ENCODE measurements around the gene PRR14L.
"Not testable (repeated sequence)": the region's sequence is repeated elsewhere in the genome, so short reads cannot be mapped to it uniquely, and the experiment has no call there.

Gene PRR14L

DNA sequence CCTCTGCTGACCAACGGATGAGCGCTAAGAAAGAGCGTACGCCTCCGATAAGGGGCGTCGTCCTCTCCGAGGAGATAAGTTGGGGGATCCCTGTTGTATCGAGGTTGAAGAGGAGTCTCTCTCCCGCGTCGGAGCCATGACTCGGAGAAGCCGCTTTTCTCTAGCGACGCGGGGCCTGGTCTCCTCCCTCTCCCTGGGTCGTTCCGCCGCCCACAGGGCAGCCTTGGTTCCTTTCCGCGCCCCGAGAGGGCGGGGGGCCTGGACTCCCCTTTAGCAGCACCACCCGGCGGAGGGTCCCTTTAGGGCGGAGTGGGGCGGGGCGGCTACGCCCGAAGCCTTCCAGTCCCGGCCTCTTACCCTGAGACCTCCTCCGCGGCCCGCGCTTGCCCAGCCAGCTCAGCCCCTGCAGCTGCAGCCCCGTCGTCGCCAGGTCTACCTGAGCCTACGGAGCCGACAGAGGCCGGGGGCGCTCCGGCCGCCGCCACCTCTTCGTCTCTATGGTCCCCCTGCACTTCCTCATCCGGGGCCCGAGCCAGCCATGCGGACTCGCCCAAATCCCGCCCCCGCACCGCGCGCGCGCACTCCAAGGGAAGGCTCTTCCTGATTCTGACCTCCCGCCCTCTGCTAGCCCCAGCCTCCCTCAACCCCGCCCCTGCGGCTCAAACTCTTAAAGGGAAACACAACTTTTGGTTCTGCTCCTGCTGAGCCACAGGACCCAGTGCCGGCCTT is at the start of gene PRR14L:
TSS of gene PRR14L (minus strand) at position 497 of the 729 bp plus-strand sequence. CDS start 11,272 bp downstream, outside the sequence.
- DNase-seq: peak; percentile 90

DNA sequence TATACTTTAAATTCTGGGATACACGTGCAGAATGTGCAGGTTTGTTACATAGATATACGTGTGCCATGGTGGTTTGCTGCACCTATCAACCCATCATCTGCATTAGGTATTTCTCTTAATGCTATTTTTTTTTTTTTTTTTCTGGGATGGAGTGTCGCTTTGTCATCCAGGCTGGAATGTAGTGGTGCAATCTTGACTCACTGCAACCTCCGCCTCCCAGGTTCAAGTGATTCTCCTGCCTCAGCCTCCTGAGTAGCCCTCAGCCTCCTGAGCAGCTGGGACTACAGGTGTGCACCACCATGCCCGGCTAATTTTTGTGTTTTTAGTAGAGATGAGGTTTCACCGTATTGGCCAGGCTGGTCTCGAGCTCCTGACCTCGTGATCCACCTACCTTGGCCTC is 49.4 kb upstream of the PRR14L start:
- not testable (repeated sequence) for DNase-seq

DNA sequence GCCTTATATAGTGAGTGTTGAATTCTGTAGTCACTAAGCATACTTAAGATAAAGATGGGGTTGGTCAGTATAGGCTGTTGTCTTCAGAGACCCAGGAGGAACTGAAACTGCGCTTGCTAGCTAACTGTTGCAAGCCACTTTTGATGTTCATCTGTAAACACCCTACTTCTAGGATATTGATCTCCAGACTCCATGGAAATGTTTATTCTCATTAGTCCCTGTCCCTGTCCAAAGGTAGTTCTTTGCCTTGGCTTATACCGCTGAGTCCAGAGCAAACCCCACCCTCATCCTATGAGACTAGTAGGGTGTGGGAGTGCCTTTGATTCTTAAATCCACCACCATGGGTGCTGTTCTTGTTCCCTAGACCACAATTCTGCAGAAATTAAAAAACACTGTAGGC is 40.3 kb upstream of the PRR14L start:
- DNase-seq: no peak

DNA sequence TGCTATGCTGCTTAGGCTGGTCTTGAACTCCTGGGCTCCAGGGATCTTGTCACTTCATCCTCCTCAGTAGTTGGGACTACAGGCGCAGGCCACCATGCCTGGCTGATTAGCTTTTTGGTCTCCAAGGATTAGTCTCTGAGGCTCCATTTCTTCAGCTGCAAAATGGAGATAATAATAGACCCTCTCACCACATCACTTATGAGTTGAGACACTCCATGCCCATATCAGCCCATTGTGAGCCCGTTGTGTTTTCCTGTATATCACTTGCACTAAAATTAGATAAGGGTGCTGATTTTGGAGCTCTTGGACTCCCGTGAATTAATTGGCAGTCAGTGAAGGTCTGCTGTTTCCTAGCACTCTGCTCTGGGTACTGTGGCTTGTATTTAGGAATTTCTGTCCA is 39.9 kb upstream of the PRR14L start:
- no peak for DNase-seq

DNA sequence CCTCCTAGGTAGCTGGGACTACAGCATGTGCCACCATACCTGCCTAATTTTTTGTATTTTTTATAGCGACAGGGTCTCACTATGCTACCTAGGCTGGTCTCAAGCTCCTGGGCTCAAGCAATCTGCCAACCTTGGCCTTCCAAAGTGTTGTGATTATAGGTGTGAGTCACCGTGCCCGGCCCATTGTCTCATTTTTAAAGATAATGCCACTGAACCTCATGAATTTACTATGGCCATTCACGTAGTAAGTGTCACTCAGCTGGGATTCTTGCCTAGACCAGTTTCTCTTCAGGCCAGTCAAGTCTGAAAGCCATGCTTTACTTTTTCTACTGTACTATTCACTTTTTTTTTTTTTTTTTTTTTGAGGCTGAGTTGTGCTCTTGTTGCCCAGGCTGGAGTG is 26.3 kb upstream of the PRR14L start:
- no peak for DNase-seq

DNA sequence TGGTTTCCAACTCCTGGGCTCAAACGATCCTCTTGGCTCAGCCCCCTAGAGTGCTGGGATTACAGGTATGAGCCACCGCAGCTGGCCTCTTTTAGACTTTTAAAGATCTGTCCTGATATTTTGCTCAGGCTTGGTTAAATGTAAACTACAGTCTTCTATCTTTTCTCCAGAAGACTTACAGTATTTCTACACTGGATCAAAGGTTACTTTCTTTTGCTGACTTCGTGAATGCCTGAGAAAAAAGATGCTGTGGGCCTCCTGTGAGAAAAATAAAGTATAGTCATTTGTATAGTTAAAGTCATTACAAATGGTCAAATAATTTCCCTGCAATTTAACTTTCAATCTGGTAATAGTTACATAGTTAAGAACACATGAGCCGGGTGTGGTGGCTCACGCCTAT is 23.5 kb upstream of the PRR14L start:
- DNase-seq: no peak

DNA sequence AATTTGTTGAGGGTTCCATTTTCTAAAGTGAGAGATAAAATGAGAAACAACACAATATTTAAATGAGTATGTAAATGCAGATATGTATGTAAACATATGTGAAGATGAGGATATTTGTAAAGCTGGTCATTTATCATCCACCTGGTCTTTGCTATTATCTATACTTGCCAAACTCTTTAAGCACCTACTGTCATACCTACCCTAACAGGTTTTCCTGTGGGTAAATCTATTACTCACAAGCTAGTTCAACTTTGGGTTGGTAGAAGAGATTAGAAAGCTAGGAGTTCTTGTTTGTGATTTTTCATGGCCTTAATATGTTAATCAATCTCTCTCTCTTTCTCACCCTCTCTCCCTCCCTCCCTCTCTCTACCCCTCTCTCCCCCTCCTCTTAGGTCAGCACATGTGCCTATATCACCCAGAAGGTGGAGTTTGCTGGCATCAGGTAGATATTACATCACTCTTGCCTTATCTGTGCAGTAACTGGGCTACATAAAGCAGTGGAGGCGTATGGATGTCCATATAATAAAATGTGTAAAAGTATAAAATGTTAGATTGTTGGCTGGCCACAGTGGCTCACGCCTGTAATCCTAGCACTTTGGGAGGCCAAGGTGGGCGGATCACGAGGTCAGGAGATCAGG is 18.6 kb upstream of the PRR14L start:
- DNase-seq: no peak

DNA sequence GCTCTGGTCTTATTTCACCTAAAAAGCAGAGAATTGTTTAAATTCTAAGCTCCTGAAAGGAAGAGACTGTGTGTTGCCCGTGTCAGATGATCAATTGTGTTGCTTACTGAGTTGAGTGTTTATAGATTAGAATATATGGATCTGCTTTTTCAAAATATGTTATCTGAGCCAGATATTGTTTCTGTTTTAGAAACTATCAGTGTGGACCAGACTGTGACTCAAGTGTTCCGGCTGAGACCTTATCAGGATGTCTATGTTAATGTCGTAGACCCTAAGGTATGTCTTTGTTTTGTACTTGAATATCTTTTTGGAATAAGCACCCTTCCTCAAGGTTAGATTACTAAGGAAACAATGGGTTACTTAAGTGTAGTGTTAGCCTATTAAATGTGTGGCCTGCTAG is 14.9 kb upstream of the PRR14L start:
- no peak for DNase-seq

DNA sequence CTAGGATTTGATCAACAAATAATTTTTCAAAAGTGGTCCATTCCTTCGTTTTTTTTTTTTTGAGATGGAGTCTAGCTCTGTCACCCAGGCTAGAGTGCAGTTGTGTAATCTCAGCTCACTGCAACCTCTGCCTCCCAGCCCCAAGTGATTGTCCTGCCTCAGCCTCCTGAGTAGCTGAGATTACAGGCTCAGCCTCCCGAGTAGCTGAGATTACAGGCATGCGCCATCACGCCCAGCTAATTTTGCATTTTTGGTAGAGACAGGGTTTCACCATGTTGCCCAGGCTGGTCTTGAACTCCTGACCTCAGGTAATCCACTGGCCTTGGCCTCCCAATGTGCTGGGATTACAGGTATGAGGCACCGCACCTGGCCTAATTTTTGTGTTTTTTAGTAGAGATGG is 8.9 kb upstream of the PRR14L start:
- not testable (repeated sequence) for DNase-seq

DNA sequence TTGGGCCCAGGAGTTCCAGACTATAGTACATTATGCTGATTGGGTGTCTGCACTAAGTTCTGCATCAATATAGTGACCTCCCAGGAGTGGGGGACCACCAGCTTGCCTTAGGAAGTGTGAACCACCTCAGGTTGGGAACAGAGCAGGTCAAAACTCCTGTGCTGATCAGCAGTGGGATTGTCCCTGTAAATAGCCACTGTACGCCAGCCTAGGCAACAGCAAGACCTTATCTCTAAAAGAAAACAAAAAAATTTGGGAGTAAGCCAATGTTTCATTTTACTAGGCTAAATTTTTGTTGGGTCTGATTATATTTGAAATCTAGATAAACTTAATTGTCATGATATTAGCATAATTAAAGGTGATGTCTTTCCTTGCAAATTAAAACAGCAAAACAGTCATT is 7.3 kb upstream of the PRR14L start:
- no peak for DNase-seq

DNA sequence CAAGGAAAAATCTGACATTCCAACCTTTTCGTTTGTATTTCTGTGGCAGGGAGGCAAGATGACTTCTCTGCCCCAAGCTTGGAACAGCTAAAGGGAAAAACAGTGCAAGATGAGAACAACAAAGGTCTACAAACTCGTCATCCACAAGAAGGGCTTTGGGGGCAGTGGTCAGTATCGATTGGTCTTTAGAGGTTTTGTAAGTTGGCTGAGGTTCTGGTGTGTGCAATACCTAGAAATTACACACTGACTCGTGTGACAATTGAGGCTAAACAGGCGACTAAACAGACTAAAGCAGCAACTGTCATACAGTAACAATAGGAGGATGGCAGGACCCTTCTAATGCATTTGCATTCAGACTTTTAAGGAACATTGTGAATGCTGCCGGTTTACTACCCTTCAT is 4.9 kb upstream of the PRR14L start:
- DNase-seq: no peak

DNA sequence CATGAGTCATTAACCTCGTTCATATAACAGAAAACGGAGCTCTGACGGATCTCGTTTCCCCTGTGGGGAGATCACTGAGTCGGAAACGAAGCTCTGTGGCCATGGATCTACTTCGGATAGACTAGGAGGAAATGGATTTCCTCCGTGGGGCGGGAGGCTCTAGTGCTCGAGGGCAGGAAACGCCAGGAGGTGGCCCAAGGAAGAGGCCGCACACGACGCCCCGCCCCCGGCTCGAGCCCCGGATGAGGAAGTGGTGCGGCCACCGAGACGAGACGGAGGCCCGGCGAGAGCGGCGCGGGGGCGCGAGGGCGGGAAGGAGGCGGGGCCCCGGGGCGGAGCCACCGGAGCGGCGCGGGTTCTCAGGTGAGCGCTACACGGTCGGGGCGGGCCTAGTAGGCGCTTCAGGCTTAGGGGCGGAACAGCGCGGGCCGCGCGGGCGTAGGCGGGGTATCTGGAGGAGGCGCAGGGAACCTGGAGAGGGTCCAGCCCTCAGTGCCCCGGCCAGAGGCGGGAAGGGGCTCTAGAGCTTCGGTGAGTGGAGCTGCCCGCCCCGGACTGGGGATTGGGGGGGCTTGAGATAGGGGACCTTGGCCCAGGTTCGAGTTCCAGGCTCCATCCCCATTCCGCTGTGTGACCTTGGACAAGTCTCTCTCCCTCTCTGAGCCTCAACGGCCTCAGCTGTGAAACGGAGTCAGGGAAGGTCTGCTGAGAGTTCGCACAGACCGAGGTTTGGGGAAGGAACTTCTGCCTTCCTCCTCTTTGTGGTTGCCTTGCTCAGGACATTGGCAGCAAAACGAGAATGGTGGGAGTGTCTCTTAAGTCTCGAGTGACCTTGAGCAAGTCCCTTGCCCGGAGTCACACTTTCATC is 3.9 kb upstream of the PRR14L start, which contains the start of gene DEPDC5:
TSS of gene DEPDC5 (plus strand) at position 386 of the 868 bp plus-strand sequence. CDS start 903 bp downstream, outside the sequence.
- peak; percentile 82 for DNase-seq

DNA sequence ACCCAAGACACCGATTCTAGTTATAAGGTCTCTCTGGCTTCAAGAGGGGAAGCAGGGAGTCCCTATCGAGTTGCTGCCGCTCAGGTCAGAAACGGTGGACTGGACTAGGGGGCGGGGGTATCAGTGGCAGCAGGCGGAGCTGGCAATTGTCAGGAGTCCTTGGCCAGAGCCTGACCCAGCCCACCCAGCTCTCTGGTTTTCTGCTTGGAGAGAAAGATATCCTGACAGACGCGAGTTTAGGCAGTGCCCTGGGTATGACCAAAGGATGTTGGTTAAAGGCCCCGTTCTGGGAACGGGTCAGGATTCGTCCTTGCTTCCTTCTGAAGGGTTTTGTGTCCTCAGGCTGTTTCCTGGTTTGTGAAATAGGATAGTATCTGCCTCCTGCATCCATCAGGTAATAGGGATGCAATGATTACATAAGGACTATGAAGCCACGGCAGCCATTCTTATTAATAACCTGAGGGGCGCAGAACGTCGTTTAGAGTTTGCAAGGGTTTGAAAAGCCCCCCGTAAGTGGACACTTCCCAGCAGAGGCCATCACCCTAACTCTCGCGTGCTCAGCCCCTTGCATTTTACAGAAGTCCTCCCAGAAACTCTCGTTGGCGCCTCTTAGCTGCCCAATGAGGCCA is 3.2 kb upstream of the PRR14L start:
- no peak for DNase-seq

DNA sequence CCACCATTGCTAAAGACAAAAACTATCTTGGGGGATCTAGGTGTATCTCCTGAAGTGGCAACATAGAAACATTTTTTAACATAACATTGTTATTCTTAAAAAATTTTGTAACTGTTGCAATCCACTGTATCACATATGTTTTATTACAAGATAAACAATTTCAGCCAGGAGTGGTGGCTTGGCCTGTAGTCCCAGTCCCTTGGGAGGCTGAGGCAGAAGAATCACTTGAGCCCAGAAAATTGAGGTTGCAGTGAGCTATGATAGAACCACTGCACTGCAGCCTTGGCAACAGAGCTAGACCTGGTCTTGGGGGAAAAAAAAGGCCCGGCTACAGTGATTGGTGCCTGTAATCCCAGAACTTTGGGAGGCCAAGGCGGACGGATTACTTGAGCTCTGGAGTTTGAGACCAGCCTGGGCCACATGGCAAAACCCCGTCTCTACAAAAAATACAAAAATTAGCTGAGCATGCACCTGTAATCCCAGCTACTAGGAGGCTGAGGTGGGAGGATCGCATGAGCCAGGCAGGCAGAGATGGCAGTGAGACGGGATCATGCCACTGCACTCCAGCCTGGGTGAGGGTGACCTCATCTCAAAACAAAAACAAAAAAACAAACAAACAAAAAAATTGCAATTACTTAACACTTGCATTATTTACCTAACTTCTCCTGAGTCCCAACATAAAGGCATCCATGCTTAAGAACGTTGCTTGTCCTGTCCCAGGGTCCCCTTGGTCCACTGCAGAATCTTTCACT is 2.3 kb upstream of the PRR14L start:
- DNase-seq: no peak

DNA sequence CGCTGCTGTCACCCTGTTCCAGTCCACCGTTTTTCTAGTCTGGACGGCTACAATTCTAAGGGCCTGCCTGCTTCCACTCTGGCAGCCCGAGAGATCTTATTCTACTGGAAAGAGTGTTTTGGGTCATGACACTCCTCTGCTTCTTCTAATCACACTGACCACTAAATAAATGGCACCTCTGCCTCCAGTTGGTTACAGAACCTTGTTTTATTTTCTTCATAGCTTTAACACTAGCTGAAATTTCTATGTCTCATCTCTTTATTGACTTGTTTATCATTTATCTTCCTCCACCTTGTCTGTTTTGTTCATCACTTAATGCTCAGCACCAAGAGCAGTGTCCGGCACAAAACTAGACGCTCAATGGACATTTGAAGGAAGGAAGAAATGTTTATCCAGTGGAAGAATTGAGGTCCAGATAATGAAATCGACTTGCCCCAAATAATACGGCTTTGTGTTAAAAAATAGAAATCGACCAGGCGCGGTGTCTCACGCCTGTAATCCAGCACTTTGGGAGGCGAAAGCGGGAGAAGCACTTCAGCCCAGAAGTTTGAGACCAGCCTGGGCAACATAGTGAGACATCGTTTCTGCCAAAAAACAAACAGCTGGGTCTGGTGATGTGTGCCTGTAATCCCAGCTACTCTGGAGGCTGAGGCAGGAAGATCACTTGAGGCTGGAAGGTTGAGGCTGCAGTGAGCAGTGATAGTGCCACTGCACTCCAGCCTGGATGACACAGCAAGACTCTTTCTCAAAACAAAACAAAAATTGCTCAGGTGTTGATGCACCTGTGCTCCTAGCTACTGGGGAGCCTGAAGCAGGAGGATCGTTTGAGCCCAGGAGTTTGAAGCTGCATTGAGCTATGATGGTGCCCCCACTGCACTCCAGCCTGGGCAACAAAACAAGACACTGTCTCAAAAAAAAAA is 693 bp upstream of the PRR14L start:
- DNase-seq: no peak

DNA sequence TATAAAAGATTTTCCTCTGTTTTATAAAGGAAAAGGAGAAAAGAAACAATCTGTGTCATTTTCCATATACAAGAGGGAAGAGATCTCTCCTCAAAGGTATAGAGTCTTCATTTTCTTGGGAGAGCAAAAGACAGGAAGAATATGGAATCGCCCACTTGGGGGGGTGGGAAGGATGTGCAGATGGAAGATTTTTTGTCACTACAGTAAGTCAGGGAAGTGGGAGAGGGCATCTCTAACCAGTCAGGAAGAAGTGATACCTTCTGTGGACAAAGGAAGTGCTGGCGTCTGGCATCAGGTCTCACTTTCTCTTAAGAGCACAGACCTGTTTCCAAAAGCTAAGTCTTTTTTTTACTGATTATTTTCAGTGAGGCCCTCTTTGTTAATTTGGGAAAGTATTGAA is 1.4 kb downstream of the PRR14L start:
- DNase-seq: no peak

DNA sequence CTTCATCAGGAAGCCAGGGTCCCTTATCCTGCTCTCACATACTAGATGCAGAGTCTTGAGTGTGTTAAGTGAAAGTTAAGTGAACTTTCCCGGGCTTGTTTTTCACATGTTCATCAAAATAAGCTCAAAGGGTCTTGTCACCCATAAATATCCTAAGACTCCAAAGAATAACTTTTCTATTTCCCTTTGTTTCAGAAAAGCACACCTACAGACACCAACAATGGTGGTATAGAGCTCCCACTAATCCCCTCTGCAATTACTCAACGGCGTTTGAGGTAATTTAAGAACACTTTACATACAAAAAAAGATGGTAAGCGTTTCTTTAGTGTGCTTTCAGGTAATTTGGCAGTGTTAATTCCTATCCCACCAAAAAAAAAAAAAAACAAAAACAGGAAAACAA is 2.5 kb downstream of the PRR14L start:
- no peak for DNase-seq

DNA sequence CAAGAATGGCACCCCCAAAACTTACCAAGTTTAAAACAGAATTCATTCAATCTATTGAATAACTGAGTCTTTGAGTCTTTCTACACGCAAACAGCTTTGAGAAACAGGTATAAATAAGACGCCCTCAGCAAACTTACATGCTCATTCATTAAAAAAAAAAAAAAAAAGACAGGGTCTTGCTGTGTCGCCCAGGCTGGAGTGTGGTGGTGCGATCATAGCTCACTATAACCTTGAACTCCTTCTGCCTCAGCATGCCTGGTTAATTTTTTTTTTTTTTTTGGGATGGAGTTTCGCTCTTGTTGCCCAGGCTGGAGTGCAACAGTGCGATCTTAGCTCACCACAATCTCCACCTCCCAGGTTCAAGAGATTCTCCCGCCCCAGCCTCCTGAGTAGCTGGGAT is 6.1 kb downstream of the PRR14L start:
- no peak for DNase-seq

DNA sequence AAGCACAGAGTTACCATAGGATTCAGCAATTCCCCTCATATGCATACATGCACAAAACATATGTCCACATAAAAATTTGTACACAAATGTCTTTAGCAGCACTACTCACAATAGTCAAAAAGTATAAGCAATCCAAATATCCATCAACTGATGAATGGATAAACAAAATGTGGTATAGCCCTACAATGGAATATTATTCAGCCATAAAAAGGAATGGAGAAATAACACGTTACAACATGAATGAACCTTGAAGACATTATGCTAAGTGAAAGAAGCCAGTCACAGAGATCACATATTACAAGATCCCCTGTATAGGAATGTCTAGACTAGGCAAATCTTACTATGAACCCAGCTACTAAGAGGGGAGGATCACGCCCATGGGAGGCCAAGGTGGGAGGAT is 7.2 kb downstream of the PRR14L start:
- no peak for DNase-seq

DNA sequence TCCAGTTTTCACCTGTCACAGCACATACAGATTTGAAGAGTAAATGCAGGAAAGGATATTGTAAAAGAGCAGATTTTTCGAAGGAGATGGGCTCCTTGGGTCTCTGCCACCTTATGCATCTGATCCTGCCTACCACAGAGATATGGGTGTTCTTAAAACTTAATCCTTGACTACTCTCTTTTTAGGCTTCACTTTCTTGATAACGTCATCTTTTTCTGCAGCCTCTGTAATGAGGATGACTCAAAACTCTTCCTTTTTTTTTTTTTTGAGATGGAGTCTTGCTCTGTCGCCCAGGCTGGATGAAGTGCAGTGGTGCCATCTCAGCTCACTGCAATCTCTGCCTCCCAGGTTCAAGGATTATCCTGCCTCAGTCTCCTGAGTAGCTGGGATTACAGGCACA is 7.8 kb downstream of the PRR14L start:
- DNase-seq: no peak

DNA sequence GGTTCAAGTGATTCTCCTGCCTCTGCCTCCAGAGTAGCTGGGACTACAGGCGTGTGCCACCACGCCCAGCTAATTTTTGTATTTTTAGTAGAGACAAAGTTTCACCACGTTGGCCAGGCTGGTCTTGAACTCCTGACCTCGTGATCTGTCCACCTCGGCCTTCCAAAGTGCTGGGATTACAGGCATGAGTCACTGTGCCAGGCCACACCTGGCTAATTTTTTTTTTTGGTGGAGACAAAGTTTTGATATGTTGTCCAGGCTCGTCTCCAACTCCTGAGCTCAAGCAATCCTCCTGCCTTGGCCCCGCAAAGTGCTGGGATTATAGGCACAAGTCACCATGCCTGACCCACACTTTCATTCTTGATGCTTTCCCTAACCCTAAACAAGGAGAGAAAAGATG is 9.6 kb downstream of the PRR14L start:
- not testable (repeated sequence) for DNase-seq

All from NCI-H2107 (cell line).